H9 (cell line): ENCODE data around the gene TNFAIP2. TPM values are rescaled to one million over a fixed set of nuclear protein-coding genes. Genes with fewer than 3 reads are reported as not detected.

Experiments used
- DNase-seq: peaks from one replicate; pipeline ENCODE4 v3.0.0-alpha.2; 2017
- H2AFZ ChIP-seq: one replicate; pipeline ENCODE4 v1.6.1; 2013; ENCODE audit warnings: mild to moderate bottlenecking, low read length, control low read depth, moderate library complexity
- H2AK5ac ChIP-seq: 2 replicates; pipeline ENCODE4 v1.6.1; 2013; ENCODE audit warnings: low read length, control low read depth, mixed read lengths; ENCODE audit not compliant: insufficient read length
- H2BK120ac ChIP-seq: one replicate; pipeline ENCODE4 v1.6.1; 2013; ENCODE audit warnings: low read depth, mild to moderate bottlenecking, low read length, control low read depth, inconsistent platforms; ENCODE audit not compliant: poor library complexity, severe bottlenecking
- H2BK12ac ChIP-seq: 2 replicates; pipeline ENCODE4 v1.6.1; 2013; ENCODE audit warnings: low read length, control low read depth, mixed read lengths, low read depth; ENCODE audit not compliant: insufficient read length
- H2BK15ac ChIP-seq: 2 replicates; pipeline ENCODE4 v1.6.1; 2013; ENCODE audit warnings: low read depth, low read length, control low read depth
- H2BK20ac ChIP-seq: one replicate; pipeline ENCODE4 v1.6.1; 2013; ENCODE audit warnings: low read depth, mild to moderate bottlenecking, low read length, control low read depth, inconsistent platforms; ENCODE audit not compliant: poor library complexity, severe bottlenecking
- H2BK5ac ChIP-seq: 2 replicates; pipeline ENCODE4 v1.6.1; 2013; ENCODE audit warnings: low read length, control low read depth, mixed read lengths; ENCODE audit not compliant: insufficient read length
- H3K14ac ChIP-seq: 2 replicates; pipeline ENCODE4 v1.6.1; 2013; ENCODE audit warnings: low read length, control low read depth; ENCODE audit not compliant: insufficient read depth
- H3K18ac ChIP-seq: 2 replicates; pipeline ENCODE4 v1.6.1; 2013; ENCODE audit warnings: low read depth, mild to moderate bottlenecking, mixed read lengths, low read length, control low read depth; ENCODE audit not compliant: insufficient read length
- H3K23ac ChIP-seq: 2 replicates; pipeline ENCODE4 v1.6.1; 2013; ENCODE audit warnings: low read length, control low read depth, mixed read lengths, low read depth; ENCODE audit not compliant: insufficient read length
- H3K23me2 ChIP-seq: 2 replicates; pipeline ENCODE4 v1.6.1; 2013; ENCODE audit warnings: low read depth, mild to moderate bottlenecking, mixed read lengths, low read length, control low read depth; ENCODE audit not compliant: insufficient read length, poor library complexity, severe bottlenecking
- H3K27ac ChIP-seq: 2 replicates; pipeline ENCODE4 v1.5.1; 2013; ENCODE audit warnings: low read length, control low read depth, mixed read lengths, low read depth; ENCODE audit not compliant: insufficient read length
- H3K27me3 ChIP-seq: 2 replicates; pipeline ENCODE4 v1.6.1; 2013; ENCODE audit warnings: low read length, control low read depth, inconsistent platforms; ENCODE audit not compliant: insufficient read depth
- H3K4ac ChIP-seq: 2 replicates; pipeline ENCODE4 v1.6.1; 2013; ENCODE audit warnings: low read depth, mild to moderate bottlenecking, control low read depth, inconsistent platforms, low read length, moderate library complexity
- H3K4me1 ChIP-seq: 2 replicates; pipeline ENCODE4 v1.6.1; 2013; ENCODE audit warnings: low read length, control low read depth, inconsistent platforms; ENCODE audit not compliant: insufficient read depth
- H3K4me2 ChIP-seq: 2 replicates; pipeline ENCODE4 v1.6.1; 2013; ENCODE audit warnings: low read length, control low read depth, mixed read lengths; ENCODE audit not compliant: insufficient read length, insufficient read depth
- H3K56ac ChIP-seq: 2 replicates; pipeline ENCODE4 v1.6.1; 2013; ENCODE audit warnings: low read depth, mild to moderate bottlenecking, mixed read lengths, low read length, control low read depth; ENCODE audit not compliant: insufficient read length
- H3K79me1 ChIP-seq: 2 replicates; pipeline ENCODE4 v1.6.1; 2013; ENCODE audit warnings: low read depth, mild to moderate bottlenecking, moderate library complexity, low read length, control low read depth, inconsistent platforms; ENCODE audit not compliant: insufficient read depth, poor library complexity, severe bottlenecking
- H3K79me2 ChIP-seq: 2 replicates; pipeline ENCODE4 v1.6.1; 2013; ENCODE audit warnings: low read length, control low read depth, inconsistent platforms; ENCODE audit not compliant: insufficient read depth
- H3K9ac ChIP-seq: 2 replicates; pipeline ENCODE4 v1.6.1; 2013; ENCODE audit warnings: low read length, control low read depth, mixed read lengths; ENCODE audit not compliant: insufficient read length; ENCODE audit errors: extremely low read depth
- H3K9me3 ChIP-seq: one replicate; pipeline ENCODE4 v1.6.1; 2013; ENCODE audit warnings: low read depth, low read length, inconsistent platforms; ENCODE audit not compliant: control insufficient read depth
- H3T11ph ChIP-seq: one replicate; pipeline ENCODE4 v1.6.1; 2013; ENCODE audit warnings: mild to moderate bottlenecking, low read length, control low read depth, inconsistent platforms
- H4K20me1 ChIP-seq: one replicate; pipeline ENCODE4 v1.6.1; 2013; ENCODE audit not compliant: control insufficient read depth, insufficient read length, insufficient read depth
- H4K5ac ChIP-seq: 2 replicates; pipeline ENCODE4 v1.6.1; 2013; ENCODE audit warnings: low read depth, mild to moderate bottlenecking, mixed read lengths, low read length, control low read depth; ENCODE audit not compliant: insufficient read length
- H4K8ac ChIP-seq: replicated peaks from 2 replicates; pipeline ENCODE4 v1.6.1; 2013; ENCODE audit warnings: low read length, control low read depth, mixed read lengths, low read depth; ENCODE audit not compliant: insufficient read length
- H4K91ac ChIP-seq: 2 replicates; pipeline ENCODE4 v1.6.1; 2013; ENCODE audit warnings: low read depth, mild to moderate bottlenecking, moderate library complexity, mixed read lengths, low read length, control low read depth; ENCODE audit not compliant: insufficient read length
- H3K27ac Mint-ChIP-seq, 3 experiments: 2 replicates in 2 of 3; 3 replicates in 1 of 3; pipeline ENCODE4 v1.8.0; 2020 to 2021; ENCODE audit warnings: mixed read lengths in 3 of 3, mild to moderate bottlenecking in 1 of 3, moderate library complexity in 1 of 3
- H3K27me3 Mint-ChIP-seq: 2 replicates; pipeline ENCODE4 v1.8.0; 2021; ENCODE audit warnings: low read depth, mild to moderate bottlenecking, moderate library complexity, mixed read lengths
- H3K36me3 Mint-ChIP-seq, 3 experiments: 2 replicates in 2 of 3; 3 replicates in 1 of 3; pipeline ENCODE4 v1.8.0; 2020 to 2021; ENCODE audit warnings: low read depth in 3 of 3, mixed read lengths in 3 of 3; ENCODE audit not compliant: insufficient read depth in 1 of 3
- H3K4me1 Mint-ChIP-seq, 2 experiments: 2 replicates each; pipeline ENCODE4 v1.8.0; 2020; ENCODE audit warnings: mixed read lengths in 2 of 2
- H3K4me3 Mint-ChIP-seq, 2 experiments: 2 replicates in 1 of 2; 3 replicates in 1 of 2; pipeline ENCODE4 v1.8.0; 2020 to 2021; ENCODE audit warnings: mild to moderate bottlenecking in 2 of 2, mixed read lengths in 2 of 2, moderate library complexity in 1 of 2
- H3K9me3 Mint-ChIP-seq, 2 experiments: 2 replicates in 1 of 2; 3 replicates in 1 of 2; pipeline ENCODE4 v1.8.0; 2020; ENCODE audit warnings: mild to moderate bottlenecking in 2 of 2, mixed read lengths in 2 of 2, moderate library complexity in 1 of 2
- CTCF ChIP-seq: fragments of 200-600 bp; sonication (generic); conservative IDR thresholded peaks from 3 replicates; pipeline ENCODE4 v1.8.0; 2021; ENCODE audit warnings: antibody characterized with exemption, mild to moderate bottlenecking
- WGBS: extraction: QIAGEN DNeasy Blood & Tissue Kit; methylation state at CpG from one replicate; pipeline ENCODE4 v1.1.7; 2013; ENCODE audit warnings: missing lambda C conversion rate, low lambda C conversion rate, mixed read lengths; ENCODE audit not compliant: insufficient read length; ENCODE audit errors: extremely low coverage; 5-methylcytosine and 5-hydroxymethylcytosine counted together
- total RNA-seq: library from RNA; stranded (reverse); gene quantifications from 2 replicates; pipeline ENCODE4 v1.2.1, GENCODE V29; 2021

The TNFAIP2 gene
- total RNA-seq, 1 experiment from 2014 or later, result 29.3 TPM

DNA sequence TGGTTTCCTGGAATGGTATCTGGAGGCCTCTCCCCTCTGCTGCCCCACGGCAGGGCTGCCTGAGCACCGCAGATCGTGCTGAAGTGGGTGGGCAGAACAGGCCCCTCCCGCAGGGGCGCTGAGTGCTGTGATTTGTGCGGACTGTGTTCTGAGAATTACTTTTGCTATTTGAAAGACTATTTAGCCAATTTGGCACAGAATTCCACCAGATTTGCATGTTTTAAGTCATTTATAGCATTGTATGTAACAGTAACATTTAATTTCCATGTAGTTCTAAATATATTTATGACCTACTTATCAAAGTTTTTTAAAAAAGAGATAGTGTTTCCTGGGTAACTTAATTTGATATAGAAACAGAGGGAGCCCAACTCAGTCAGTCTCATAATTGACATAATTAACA lies 55.3 kb downstream of the TNFAIP2 start:
- H2BK120ac ChIP-seq, result no peak overlapping the region
- no peak overlapping the region for H3K23ac ChIP-seq
- H3K18ac ChIP-seq, result no peak overlapping the region
- Mint-ChIP-seq H3K36me3 (peaks cover 3 to 16% (median 12%) of the 10 kb centered on the region in 3 experiments; a peak in 6 of 7 replicates), H3K9me3 (peaks cover 16 to 21% of the 10 kb centered on the region in 2 experiments), H3K4me3 (no peak overlapping the region), H3K4me1 (peaks cover 0 to 8% of the 10 kb centered on the region in 2 experiments; a peak in 1 of 4 replicates), H3K27ac (no peak overlapping the region; a peak in 1 of 7 replicates), H3K27me3 (peaks cover 2% of the 10 kb centered on the region)
- no peak overlapping the region for H2BK12ac ChIP-seq
- no peak overlapping the region for H4K8ac ChIP-seq
- no peak overlapping the region for H3K4me2 ChIP-seq
- H3K14ac ChIP-seq, result no peak overlapping the region
- H2AK5ac ChIP-seq, result no peak overlapping the region
- no peak overlapping the region for H3K9ac ChIP-seq
- no peaks in the 10 kb centered on the region for H3K79me1 ChIP-seq
- no peak for DNase-seq
- no peak overlapping the region for H4K5ac ChIP-seq
- no peak overlapping the region for H2AFZ ChIP-seq
- no peak overlapping the region for H4K91ac ChIP-seq
- H3K56ac ChIP-seq, result no peak overlapping the region
- H3K23me2 ChIP-seq, result no peaks in the 10 kb centered on the region
- no peak overlapping the region for H3K27ac ChIP-seq
- no peaks in the 10 kb centered on the region for H4K20me1 ChIP-seq
- H3K4ac ChIP-seq, result no peak overlapping the region
- H2BK20ac ChIP-seq, result no peak overlapping the region
- no peak for TF ChIP-seq CTCF
- H3K4me1 ChIP-seq, result no peaks in the 10 kb centered on the region
- H2BK15ac ChIP-seq, result no peak overlapping the region
- peaks cover 10% of the 10 kb centered on the region for H3K9me3 ChIP-seq
- WGBS, result no CpG with 5 or more reads among the region's 6 CpGs
- H2BK5ac ChIP-seq, result no peak overlapping the region
- H3K27me3 ChIP-seq, result no peaks in the 10 kb centered on the region
- H3K79me2 ChIP-seq, result no peaks in the 10 kb centered on the region
- no peak overlapping the region for H3T11ph ChIP-seq
